Body of pancreas (tissue), 4 donors: ENCODE results near the gene CPNE2.

Source experiments
- POLR2A ChIP-seq, 3 donors: fragments of 450-650 bp; IDR thresholded peaks; one replicate each; pipeline ENCODE4 v1.6.1; 2016; ENCODE audit warnings: antibody characterized with exemption in 3 of 3, mild to moderate bottlenecking in 2 of 3
- TF ChIP-seq, protein P1 (sequence below), 7 experiments: fragments of 450-650 bp in 4 of 7; fragments of 200-600 bp in 3 of 7; sonication (generic) in 3 of 7; IDR thresholded peaks; one replicate each; pipeline ENCODE4 v1.5.1; 2016 to 2019; ENCODE audit warnings: antibody characterized with exemption in 7 of 7

DNA sequence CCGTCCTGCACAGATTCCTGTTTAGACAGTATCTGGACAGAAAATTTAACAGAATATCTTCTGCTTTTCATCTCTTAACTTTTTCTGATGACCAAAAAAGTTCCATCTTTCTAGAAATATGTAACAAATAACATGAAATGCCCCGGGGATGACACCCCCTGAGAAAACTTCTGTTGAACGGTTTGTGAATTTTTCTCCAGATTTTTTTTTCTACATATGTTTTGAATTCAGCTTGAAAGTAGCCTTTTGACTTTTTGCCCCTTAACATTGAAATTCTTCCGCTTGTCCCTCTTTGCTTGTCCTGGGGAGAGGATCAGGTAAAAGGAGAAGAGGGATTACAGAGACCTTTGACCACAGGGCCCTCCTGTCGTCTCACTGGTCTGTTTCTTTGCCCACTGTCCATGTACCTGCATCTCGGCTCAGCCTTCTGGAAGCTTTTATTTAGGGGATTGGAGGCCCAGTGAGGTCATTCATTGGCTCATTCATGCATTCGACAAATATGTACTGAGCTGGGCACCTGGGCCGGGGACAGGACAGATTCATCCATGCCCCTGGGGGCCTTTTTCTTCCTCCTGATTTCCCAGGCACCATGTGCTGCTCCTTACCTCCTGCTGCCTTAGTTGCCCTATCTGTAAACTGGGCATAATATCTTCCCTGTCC, 19.6 kb upstream of the CPNE2 start:
- TF ChIP-seq, protein P1, sequence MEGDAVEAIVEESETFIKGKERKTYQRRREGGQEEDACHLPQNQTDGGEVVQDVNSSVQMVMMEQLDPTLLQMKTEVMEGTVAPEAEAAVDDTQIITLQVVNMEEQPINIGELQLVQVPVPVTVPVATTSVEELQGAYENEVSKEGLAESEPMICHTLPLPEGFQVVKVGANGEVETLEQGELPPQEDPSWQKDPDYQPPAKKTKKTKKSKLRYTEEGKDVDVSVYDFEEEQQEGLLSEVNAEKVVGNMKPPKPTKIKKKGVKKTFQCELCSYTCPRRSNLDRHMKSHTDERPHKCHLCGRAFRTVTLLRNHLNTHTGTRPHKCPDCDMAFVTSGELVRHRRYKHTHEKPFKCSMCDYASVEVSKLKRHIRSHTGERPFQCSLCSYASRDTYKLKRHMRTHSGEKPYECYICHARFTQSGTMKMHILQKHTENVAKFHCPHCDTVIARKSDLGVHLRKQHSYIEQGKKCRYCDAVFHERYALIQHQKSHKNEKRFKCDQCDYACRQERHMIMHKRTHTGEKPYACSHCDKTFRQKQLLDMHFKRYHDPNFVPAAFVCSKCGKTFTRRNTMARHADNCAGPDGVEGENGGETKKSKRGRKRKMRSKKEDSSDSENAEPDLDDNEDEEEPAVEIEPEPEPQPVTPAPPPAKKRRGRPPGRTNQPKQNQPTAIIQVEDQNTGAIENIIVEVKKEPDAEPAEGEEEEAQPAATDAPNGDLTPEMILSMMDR (IDR thresholded peaks at IDR 0.05) = no peak
- no peak for TF ChIP-seq POLR2A (IDR thresholded peaks at IDR 0.05)
